WTC11 (cell line): Measurements from ENCODE around the gene TLR3. TPM values are rescaled to one million over a fixed set of nuclear protein-coding genes. Genes with fewer than 3 reads are reported as not detected.
"Not testable (repeated sequence)": the region's sequence is repeated elsewhere in the genome, so short reads cannot be mapped to it uniquely, and the experiment has no call there.

Experiments
- ATAC-seq: fragments of 200-7000 bp; cut with Tn5 transposase; 2 replicates; pipeline ENCODE4 v1.10.0; 2021; ENCODE audit warnings: mild to moderate bottlenecking, moderate library complexity
- CTCF ChIA-PET: fragments of 300-600 bp; sonication (Branson Sonifier 250); formaldehyde crosslinking; loops from one replicate; lab custom pipeline; 2021; ENCODE audit warnings: antibody characterized with exemption; lab: Charles Lee
- POLR2A ChIA-PET: fragments of 350-600 bp; sonication (Branson Sonifier 250); formaldehyde crosslinking; loops from one replicate; lab custom pipeline; 2021; ENCODE audit warnings: antibody characterized with exemption; lab: Charles Lee
- DNase-seq: peaks from one replicate; pipeline ENCODE4 v3.0.0; 2021; ENCODE audit warnings: low spot score
- H3K27ac Mint-ChIP-seq: 2 replicates; pipeline ENCODE4 v1.8.0; 2021; ENCODE audit warnings: mixed read lengths
- H3K27me3 Mint-ChIP-seq: 2 replicates; pipeline ENCODE4 v1.8.0; 2021; ENCODE audit warnings: low read depth, mild to moderate bottlenecking, moderate library complexity, mixed read lengths
- H3K36me3 Mint-ChIP-seq: 2 replicates; pipeline ENCODE4 v1.8.0; 2021; ENCODE audit warnings: mixed read lengths
- H3K4me1 Mint-ChIP-seq: 2 replicates; pipeline ENCODE4 v1.8.0; 2022; ENCODE audit warnings: mixed read lengths
- H3K4me3 Mint-ChIP-seq: 2 replicates; pipeline ENCODE4 v1.8.0; 2021; ENCODE audit warnings: mild to moderate bottlenecking, moderate library complexity, mixed read lengths
- H3K9me3 Mint-ChIP-seq: 2 replicates; pipeline ENCODE4 v1.8.0; 2021; ENCODE audit warnings: mixed read lengths
- ATF2 ChIP-seq: sonication (generic); formaldehyde crosslinking; IDR thresholded peaks from 2 replicates; pipeline ENCODE4 v1.8.1; 2022; ENCODE audit warnings: low read depth, missing genetic modification reagents, borderline replicate concordance
- CBFB ChIP-seq: sonication (generic); formaldehyde crosslinking; IDR thresholded peaks from 2 replicates; pipeline ENCODE4 v1.8.1; 2022; ENCODE audit warnings: mild to moderate bottlenecking, low read depth, missing genetic modification reagents
- E2F5 ChIP-seq: sonication (generic); formaldehyde crosslinking; IDR thresholded peaks from 2 replicates; pipeline ENCODE4 v1.8.1; 2022; ENCODE audit warnings: mild to moderate bottlenecking, moderate library complexity, missing genetic modification reagents
- FOXP1 ChIP-seq: sonication (generic); formaldehyde crosslinking; IDR thresholded peaks from 2 replicates; pipeline ENCODE4 v1.8.0; 2022; ENCODE audit warnings: missing genetic modification reagents, mild to moderate bottlenecking, moderate library complexity, borderline replicate concordance
- FOXP4 ChIP-seq: sonication (generic); formaldehyde crosslinking; IDR thresholded peaks from 2 replicates; pipeline ENCODE4 v1.8.0; 2022; ENCODE audit warnings: mild to moderate bottlenecking, missing genetic modification reagents
- GABPB1 ChIP-seq: sonication (generic); formaldehyde crosslinking; IDR thresholded peaks from 2 replicates; pipeline ENCODE4 v1.8.1; 2023; ENCODE audit warnings: mild to moderate bottlenecking, missing genetic modification reagents
- IRF1 ChIP-seq: sonication (generic); formaldehyde crosslinking; IDR thresholded peaks from 2 replicates; pipeline ENCODE4 v1.8.0; 2023; ENCODE audit warnings: missing genetic modification reagents
- NFATC4 ChIP-seq: fragments of 250-450 bp; sonication (Bioruptor Pico); IDR thresholded peaks from 2 replicates; pipeline ENCODE4 v1.9.0; 2021; ENCODE audit warnings: mild to moderate bottlenecking
- NFYB ChIP-seq: sonication (generic); formaldehyde crosslinking; conservative IDR thresholded peaks from 2 replicates; pipeline ENCODE4 v1.8.0; 2022; ENCODE audit warnings: low read depth, missing genetic modification reagents
- NR3C1 ChIP-seq: sonication (generic); formaldehyde crosslinking; conservative IDR thresholded peaks from 2 replicates; pipeline ENCODE4 v1.8.1; 2023; ENCODE audit warnings: low read depth, mild to moderate bottlenecking, missing genetic modification reagents
- TP53 ChIP-seq: sonication (generic); formaldehyde crosslinking; IDR thresholded peaks from 2 replicates; pipeline ENCODE4 v1.8.1; 2023; ENCODE audit warnings: mild to moderate bottlenecking, missing genetic modification reagents
- ZNF396 ChIP-seq: fragments of 250-450 bp; sonication (Bioruptor Pico); IDR thresholded peaks from 2 replicates; pipeline ENCODE4 v1.8.0; 2021; ENCODE audit warnings: mild to moderate bottlenecking, moderate library complexity, borderline replicate concordance
- ZNF423 ChIP-seq: fragments of 250-450 bp; sonication (Bioruptor Pico); IDR thresholded peaks from 2 replicates; pipeline ENCODE4 v2.1.2; 2022; ENCODE audit warnings: mild to moderate bottlenecking, moderate library complexity
- ZNF671 ChIP-seq: fragments of 250-450 bp; sonication (Bioruptor Pico); IDR thresholded peaks from 2 replicates; pipeline ENCODE4 v1.8.0; 2021; ENCODE audit warnings: mild to moderate bottlenecking
- total RNA-seq: library from RNA; stranded (reverse); gene quantifications from 3 replicates; pipeline ENCODE4 v1.2.3, GENCODE V29; 2021
- TF ChIP-seq, protein P1 (sequence below): fragments of 250-450 bp; sonication (Bioruptor Pico); IDR thresholded peaks from 2 replicates; pipeline ENCODE4 v1.9.0; 2021; ENCODE audit warnings: mild to moderate bottlenecking, borderline replicate concordance

TLR3 gene
- total RNA-seq, 1 experiment from 2014 or later = 1.8 TPM

GRCh38 chr4:186040316-186040715 lies 28.6 kb upstream of the TLR3 start:
- ChIA-PET POLR2A (no interaction called here), CTCF (interaction anchor here (0.7 to 4.3 kb wide), 7 partner anchors 12 to 576 kb away, joined by 3 to 32 read pairs (median 4); no protein-coding TSS in a partner anchor)
- Mint-ChIP-seq H3K27ac (no peak overlapping the region), H3K4me1 (peaks cover 23% of the 10 kb centered on the region), H3K27me3 (peaks cover 17% of the 10 kb centered on the region), H3K4me3 (no peak overlapping the region), H3K36me3 (peaks cover 22% of the 10 kb centered on the region), H3K9me3 (peaks cover 20% of the 10 kb centered on the region)
- DNase-seq (no peak), ATAC-seq (no peak)
- TF ChIP-seq CBFB (CRISPR knock-in tag) = no peak
- no peak for TF ChIP-seq NFATC4 (CRISPR knock-in tag)
- TF ChIP-seq NR3C1 = no peak
- no peak for TF ChIP-seq GABPB1 (CRISPR knock-in tag)
- no peak for TF ChIP-seq ZNF423
- no peak for TF ChIP-seq ATF2 (CRISPR knock-in tag)
- TF ChIP-seq, protein P1, sequence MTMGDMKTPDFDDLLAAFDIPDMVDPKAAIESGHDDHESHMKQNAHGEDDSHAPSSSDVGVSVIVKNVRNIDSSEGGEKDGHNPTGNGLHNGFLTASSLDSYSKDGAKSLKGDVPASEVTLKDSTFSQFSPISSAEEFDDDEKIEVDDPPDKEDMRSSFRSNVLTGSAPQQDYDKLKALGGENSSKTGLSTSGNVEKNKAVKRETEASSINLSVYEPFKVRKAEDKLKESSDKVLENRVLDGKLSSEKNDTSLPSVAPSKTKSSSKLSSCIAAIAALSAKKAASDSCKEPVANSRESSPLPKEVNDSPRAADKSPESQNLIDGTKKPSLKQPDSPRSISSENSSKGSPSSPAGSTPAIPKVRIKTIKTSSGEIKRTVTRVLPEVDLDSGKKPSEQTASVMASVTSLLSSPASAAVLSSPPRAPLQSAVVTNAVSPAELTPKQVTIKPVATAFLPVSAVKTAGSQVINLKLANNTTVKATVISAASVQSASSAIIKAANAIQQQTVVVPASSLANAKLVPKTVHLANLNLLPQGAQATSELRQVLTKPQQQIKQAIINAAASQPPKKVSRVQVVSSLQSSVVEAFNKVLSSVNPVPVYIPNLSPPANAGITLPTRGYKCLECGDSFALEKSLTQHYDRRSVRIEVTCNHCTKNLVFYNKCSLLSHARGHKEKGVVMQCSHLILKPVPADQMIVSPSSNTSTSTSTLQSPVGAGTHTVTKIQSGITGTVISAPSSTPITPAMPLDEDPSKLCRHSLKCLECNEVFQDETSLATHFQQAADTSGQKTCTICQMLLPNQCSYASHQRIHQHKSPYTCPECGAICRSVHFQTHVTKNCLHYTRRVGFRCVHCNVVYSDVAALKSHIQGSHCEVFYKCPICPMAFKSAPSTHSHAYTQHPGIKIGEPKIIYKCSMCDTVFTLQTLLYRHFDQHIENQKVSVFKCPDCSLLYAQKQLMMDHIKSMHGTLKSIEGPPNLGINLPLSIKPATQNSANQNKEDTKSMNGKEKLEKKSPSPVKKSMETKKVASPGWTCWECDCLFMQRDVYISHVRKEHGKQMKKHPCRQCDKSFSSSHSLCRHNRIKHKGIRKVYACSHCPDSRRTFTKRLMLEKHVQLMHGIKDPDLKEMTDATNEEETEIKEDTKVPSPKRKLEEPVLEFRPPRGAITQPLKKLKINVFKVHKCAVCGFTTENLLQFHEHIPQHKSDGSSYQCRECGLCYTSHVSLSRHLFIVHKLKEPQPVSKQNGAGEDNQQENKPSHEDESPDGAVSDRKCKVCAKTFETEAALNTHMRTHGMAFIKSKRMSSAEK (CRISPR knock-in tag) = no peak
- no peak for TF ChIP-seq NFYB (CRISPR knock-in tag)
- no peak for TF ChIP-seq IRF1 (CRISPR knock-in tag)
- no peak for TF ChIP-seq ZNF671 (CRISPR knock-in tag)
- TF ChIP-seq TP53 (CRISPR knock-in tag) = no peak
- TF ChIP-seq FOXP1 (CRISPR knock-in tag) = no peak
- no peak for TF ChIP-seq ZNF396 (CRISPR knock-in tag)
- no peak for TF ChIP-seq FOXP4 (CRISPR knock-in tag)
- no peak for TF ChIP-seq E2F5 (CRISPR knock-in tag)

GRCh38 chr4:186047501-186047900 lies 21.5 kb upstream of the TLR3 start:
- DNase-seq, CTCF ChIA-PET: not testable (repeated sequence)

GRCh38 chr4:186050135-186050534 lies 18.8 kb upstream of the TLR3 start:
- DNase-seq, H3K4me3 Mint-ChIP-seq, H3K27ac Mint-ChIP-seq, ATAC-seq, POLR2A ChIA-PET, H3K27me3 Mint-ChIP-seq, CTCF ChIA-PET, H3K4me1 Mint-ChIP-seq: not testable (repeated sequence)
- Mint-ChIP-seq H3K36me3 (peaks cover 18% of the 10 kb centered on the region), H3K9me3 (peaks cover 18% of the 10 kb centered on the region)

More at GRCh38 chr4:186047501-186047900, 21.5 kb upstream of the TLR3 start:
- ATAC-seq, H3K27ac Mint-ChIP-seq, H3K27me3 Mint-ChIP-seq, POLR2A ChIA-PET, H3K4me3 Mint-ChIP-seq: not testable (repeated sequence)
- H3K36me3 Mint-ChIP-seq = peaks cover 18% of the 10 kb centered on the region
- H3K9me3 Mint-ChIP-seq = peaks cover 18% of the 10 kb centered on the region
- peaks cover 14% of the 10 kb centered on the region for H3K4me1 Mint-ChIP-seq
